Left ventricle myocardium inferior (tissue), 1 donor: ENCODE results near the gene SETBP1. TPM values are rescaled to one million over a fixed set of nuclear protein-coding genes. Genes with fewer than 3 reads are reported as not detected.

Source experiments
- DNase-seq: peaks from one replicate; pipeline ENCODE4 v3.0.0-alpha.2; 2020
- H3K27ac ChIP-seq: fragments of 200-600 bp; replicated peaks from 2 replicates; pipeline ENCODE4 v1.8.0; 2021
- H3K27me3 ChIP-seq: fragments of 200-600 bp; 2 replicates; pipeline ENCODE4 v1.8.0; 2021; ENCODE audit warnings: low read depth
- H3K36me3 ChIP-seq: fragments of 200-600 bp; 2 replicates; pipeline ENCODE4 v1.8.0; 2021
- H3K4me1 ChIP-seq: fragments of 200-600 bp; 2 replicates; pipeline ENCODE4 v1.8.0; 2021
- H3K4me3 ChIP-seq: fragments of 200-600 bp; 2 replicates; pipeline ENCODE4 v1.8.0; 2021; ENCODE audit warnings: mild to moderate bottlenecking, moderate library complexity
- H3K9me3 ChIP-seq: fragments of 200-600 bp; replicated peaks from 2 replicates; pipeline ENCODE4 v1.8.0; 2021
- CTCF ChIP-seq: fragments of 200-600 bp; IDR thresholded peaks from 2 replicates; pipeline ENCODE4 v1.8.0; 2021; ENCODE audit warnings: antibody characterized with exemption, mild to moderate bottlenecking, borderline replicate concordance
- intact Hi-C: fragments of 100-400 bp; cut with micrococcal nuclease; formaldehyde crosslinking; loops from one replicate; pipeline ENCODE4 v1.11.0; 2022
- total RNA-seq: library from RNA; stranded (reverse); fragmentation: NEBNext Ultra II Directional; extraction: Animal tissue kit (Norgen Biotek cat#: 25700); gene quantifications from one replicate; pipeline ENCODE4 v1.2.1, GENCODE V29; 2021
- donor health status: DM: no; HTN: yes; CAD: no; lungs with severe emphysema.

Gene SETBP1
- total RNA-seq, 1 donor from 2014 or later: 10.3 TPM

GRCh38 chr18:45106331-45106774, 425.7 kb downstream of the SETBP1 start:
- Histone ChIP-seq H3K27me3 (peaks cover 32% of the 10 kb centered on the region), H3K4me3 (no peak overlapping the region), H3K27ac (no peak overlapping the region), H3K4me1 (peaks cover 7% of the 10 kb centered on the region), H3K9me3 (no peaks in the 10 kb centered on the region), H3K36me3 (no peaks in the 10 kb centered on the region)
- DNase-seq: no peak
- intact Hi-C loops: no loop called here
- no peak for TF ChIP-seq CTCF

GRCh38 chr18:45107425-45107824, 426.7 kb downstream of the SETBP1 start:
- DNase-seq: no peak
- no peak overlapping the region for H3K27ac ChIP-seq
- no peaks in the 10 kb centered on the region for H3K36me3 ChIP-seq
- H3K9me3 ChIP-seq: no peaks in the 10 kb centered on the region
- TF ChIP-seq CTCF: no peak
- H3K4me1 ChIP-seq: peaks cover 7% of the 10 kb centered on the region
- intact Hi-C loops: no loop called here
- H3K4me3 ChIP-seq: no peak overlapping the region
- peaks cover 22% of the 10 kb centered on the region for H3K27me3 ChIP-seq

GRCh38 chr18:45108754-45109153, 428.1 kb downstream of the SETBP1 start:
- Histone ChIP-seq H3K9me3 (peaks cover 4% of the 10 kb centered on the region), H3K27me3 (peaks cover 11% of the 10 kb centered on the region), H3K36me3 (no peaks in the 10 kb centered on the region), H3K4me3 (no peak overlapping the region), H3K27ac (no peak overlapping the region), H3K4me1 (peaks cover 7% of the 10 kb centered on the region)
- intact Hi-C loops: no loop called here
- no peak for TF ChIP-seq CTCF
- DNase-seq: no peak

GRCh38 chr18:45109271-45109670, 428.6 kb downstream of the SETBP1 start:
- Histone ChIP-seq H3K27me3 (peaks cover 11% of the 10 kb centered on the region), H3K27ac (no peak overlapping the region), H3K36me3 (no peaks in the 10 kb centered on the region), H3K4me1 (peaks cover 7% of the 10 kb centered on the region), H3K9me3 (peaks cover 4% of the 10 kb centered on the region), H3K4me3 (no peak overlapping the region)
- no peak for DNase-seq
- TF ChIP-seq CTCF: no peak
- intact Hi-C loops: no loop called here

- no peak for TF ChIP-seq CTCF
- Histone ChIP-seq H3K4me1 (peaks cover 7% of the 10 kb centered on the region), H3K27ac (peak overlapping the region; percentile 62), H3K4me3 (no peak overlapping the region), H3K9me3 (peaks cover 4% of the 10 kb centered on the region), H3K27me3 (peaks cover 11% of the 10 kb centered on the region), H3K36me3 (no peaks in the 10 kb centered on the region)
- DNase-seq: no peak
- intact Hi-C loops: no loop called here
Observed at GRCh38 chr18:45109706-45110105, 429.0 kb downstream of the SETBP1 start.
